Endothelial cell of umbilical vein (primary cell): Measurements from ENCODE around the gene CALCOCO2. TPM values are rescaled to one million over a fixed set of nuclear protein-coding genes. Genes with fewer than 3 reads are reported as not detected.

Source experiments
- BruUV-seq: library from RNA; stranded (reverse); fragments of 400-500 nt; replicated peaks from 2 replicates; lab custom pipeline; 2021; lab: Mats Ljungman, UMichigan
- CTCF ChIA-PET: fragments of 300-600, 350-600 bp; sonication (Branson Sonifier 250); formaldehyde crosslinking; loops from one replicate; lab custom pipeline; 2021; ENCODE audit warnings: antibody characterized with exemption, inconsistent platforms; lab: Charles Lee
- POLR2A ChIA-PET: fragments of 300-600, 350-600 bp; sonication (Branson Sonifier 250); formaldehyde crosslinking; loops from one replicate; lab custom pipeline; 2021; ENCODE audit warnings: antibody characterized with exemption, inconsistent platforms; lab: Charles Lee
- DNase-seq: peaks from one replicate; pipeline ENCODE4 v3.0.0-alpha.2; 2011; ENCODE audit warnings: low read depth, low spot score
- FAIRE-seq: peaks from 2 replicates; lab custom pipeline; 2011; peaks lifted over from hg19 to GRCh38; lab: Jason Lieb, UNC
- H2AFZ ChIP-seq: 2 replicates; pipeline ENCODE4 v1.6.0; 2012; ENCODE audit warnings: low read depth, low read length, control low read depth, inconsistent platforms
- H3K27ac ChIP-seq: 2 replicates; pipeline ENCODE4 v1.5.1; 2011; ENCODE audit warnings: low read depth, mild to moderate bottlenecking, control low read depth, low read length, moderate library complexity; ENCODE audit not compliant: insufficient read depth
- H3K27me3 ChIP-seq, 2 experiments: 2 replicates each; pipeline versions ENCODE4 v1.6.0 to v1.6.1; 2011; ENCODE audit warnings: low read length in 2 of 2, mixed read lengths in 1 of 2; ENCODE audit not compliant: control insufficient read depth in 2 of 2, insufficient read depth in 2 of 2
- H3K36me3 ChIP-seq, 2 experiments: 2 replicates in 1 of 2; 3 replicates in 1 of 2; pipeline ENCODE4 v1.5.1; 2011; ENCODE audit warnings: low read length in 2 of 2, mild to moderate bottlenecking in 1 of 2, moderate library complexity in 1 of 2; ENCODE audit not compliant: control insufficient read depth in 2 of 2, insufficient read depth in 2 of 2; ENCODE audit errors: extremely low read depth in 1 of 2
- H3K4me1 ChIP-seq: 3 replicates; pipeline ENCODE4 v1.5.1; 2011; ENCODE audit warnings: mild to moderate bottlenecking, low read length; ENCODE audit not compliant: control insufficient read depth, insufficient read depth; ENCODE audit errors: extremely low read depth
- H3K4me2 ChIP-seq: 2 replicates; pipeline ENCODE4 v1.6.1; 2011; ENCODE audit warnings: low read length, control low read depth, mixed read lengths; ENCODE audit not compliant: insufficient read depth
- H3K4me3 ChIP-seq, 3 experiments: fragments of 200-600 bp in 1 of 3; sonication (generic), shearing (Covaris generic) in 1 of 3; replicated peaks in 1 of 3; 2 replicates each; pipeline ENCODE4 v1.5.1; 2011 to 2016; ENCODE audit warnings: control low read depth in 3 of 3, low read length in 3 of 3, mild to moderate bottlenecking in 2 of 3, inconsistent platforms in 1 of 3, low read depth in 1 of 3, moderate library complexity in 1 of 3; ENCODE audit not compliant: insufficient read depth in 1 of 3
- H3K79me2 ChIP-seq: 2 replicates; pipeline ENCODE4 v1.6.0; 2012; ENCODE audit warnings: low read length, inconsistent platforms; ENCODE audit not compliant: control insufficient read depth, insufficient read depth
- H3K9ac ChIP-seq: replicated peaks from 2 replicates; pipeline ENCODE3; 2011; ENCODE audit warnings: low read length, control low read depth; ENCODE audit not compliant: insufficient read depth; ENCODE audit errors: extremely low read depth
- H3K9me1 ChIP-seq: replicated peaks from 3 replicates; pipeline ENCODE4 v1.6.0; 2011; ENCODE audit warnings: mild to moderate bottlenecking, low read length; ENCODE audit not compliant: control insufficient read depth, insufficient read depth; ENCODE audit errors: extremely low read depth
- H3K9me3 ChIP-seq: replicated peaks from 2 replicates; pipeline ENCODE4 v1.5.1; 2012; ENCODE audit warnings: low read length, inconsistent platforms; ENCODE audit not compliant: control insufficient read depth, insufficient read depth
- H4K20me1 ChIP-seq: replicated peaks from 2 replicates; pipeline ENCODE3; 2011; ENCODE audit warnings: mild to moderate bottlenecking, low read length; ENCODE audit not compliant: control insufficient read depth, insufficient read depth; ENCODE audit errors: extremely low read depth
- CTCF ChIP-seq, 2 donors: IDR thresholded peaks; 1 replicate in 1 of 2; 2 replicates in 1 of 2; pipeline ENCODE4 v1.5.1; 2011; ENCODE audit warnings: low read length in 2 of 2, mild to moderate bottlenecking in 2 of 2, moderate library complexity in 2 of 2, control low read depth in 1 of 2, inconsistent platforms in 1 of 2, low read depth in 1 of 2; ENCODE audit not compliant: insufficient read depth in 1 of 2; ENCODE audit errors: extremely low read depth in 1 of 2
- EZH2 ChIP-seq: IDR thresholded peaks from 2 replicates; pipeline ENCODE4 v1.6.1; 2012; ENCODE audit warnings: borderline replicate concordance, low read depth, mild to moderate bottlenecking, moderate library complexity, low read length, inconsistent platforms; ENCODE audit not compliant: severe bottlenecking
- FOS ChIP-seq: IDR thresholded peaks from 2 replicates; pipeline ENCODE4 v1.6.1; 2011; ENCODE audit warnings: mild to moderate bottlenecking, low read length, moderate library complexity, borderline replicate concordance; ENCODE audit not compliant: insufficient read depth
- GATA2 ChIP-seq: IDR thresholded peaks from 2 replicates; pipeline ENCODE4 v1.7.0; 2011; ENCODE audit warnings: low read depth, mild to moderate bottlenecking, moderate library complexity, mixed read lengths, low read length; ENCODE audit not compliant: insufficient read length, insufficient read depth
- JUN ChIP-seq: IDR thresholded peaks from 2 replicates; pipeline ENCODE4 v1.6.1; 2011; ENCODE audit warnings: borderline replicate concordance, low read depth; ENCODE audit not compliant: insufficient read length, insufficient read depth
- MYC ChIP-seq: IDR thresholded peaks from one replicate; pipeline ENCODE4 v1.6.1; 2011; ENCODE audit warnings: mild to moderate bottlenecking, low read depth, low read length
- POLR2A ChIP-seq: IDR thresholded peaks from 2 replicates; pipeline ENCODE4 v1.6.1; 2012; ENCODE audit warnings: low read depth, mild to moderate bottlenecking, control low read depth, low read length
- POLR2AphosphoS5 ChIP-seq: IDR thresholded peaks from 2 replicates; pipeline ENCODE4 v1.6.1; 2012; ENCODE audit warnings: low read depth, mild to moderate bottlenecking, control low read depth, low read length, moderate library complexity; ENCODE audit not compliant: insufficient read depth
- dilution Hi-C: fragments of 300-500 bp; cut with MboI; formaldehyde crosslinking; loops from one replicate; pipeline ENCODE4 v1.15.0; 2019; ENCODE audit warnings: low sequenced_read_pairs; ENCODE audit not compliant: extremely low pct_ligation_motif_present
- intact Hi-C: fragments of 100-400 bp; cut with micrococcal nuclease; formaldehyde crosslinking; loops from one replicate; pipeline ENCODE4 v1.10.0; 2022
- polyA plus RNA-seq, 4 experiments: library from polyadenylated mRNA; depleted of rRNA in 3 of 4; stranded (reverse) in 3 of 4; unstranded in 1 of 4; fragments of >200 nt; gene quantifications; 2 replicates each; pipeline versions ENCODE4 v1.2.1 to v1.2.3, GENCODE V29; 2011 to 2012; ENCODE audit warnings: missing spikeins in 1 of 4
- total RNA-seq: library from RNA; stranded (reverse); gene quantifications from 2 replicates; pipeline ENCODE4 v1.2.3, GENCODE V29; 2021
- TF ChIP-seq, protein P1 (sequence below): IDR thresholded peaks from 2 replicates; pipeline ENCODE4 v1.6.1; 2011; ENCODE audit not compliant: insufficient read depth, insufficient read length

The CALCOCO2 gene
- total and polyA plus RNA-seq, 2 donors (not counting 3 experiments of a cell fraction or from before 2014, with no cell fraction given), result 20.6 to 64.9 TPM

- no peaks in the 10 kb centered on the region for H3K9me1 ChIP-seq
- H4K20me1 ChIP-seq, result no peaks in the 10 kb centered on the region
- dilution Hi-C loops, result no loop called here
- TF ChIP-seq, protein P1, sequence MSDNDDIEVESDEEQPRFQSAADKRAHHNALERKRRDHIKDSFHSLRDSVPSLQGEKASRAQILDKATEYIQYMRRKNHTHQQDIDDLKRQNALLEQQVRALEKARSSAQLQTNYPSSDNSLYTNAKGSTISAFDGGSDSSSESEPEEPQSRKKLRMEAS, result no peak
- no peak for TF ChIP-seq JUN
- TF ChIP-seq CTCF (IDR thresholded peaks at IDR 0.05; ENCODE audit: extremely low read depth in 1 of 2, insufficient read depth in 1 of 2, low read depth in 1 of 2, low read length in 2 of 2), result no peak
- no peak for TF ChIP-seq POLR2A
- TF ChIP-seq POLR2AphosphoS5, result no peak
- no peak for TF ChIP-seq MYC
- no peak for TF ChIP-seq EZH2
- no peak for TF ChIP-seq GATA2
- no peak for TF ChIP-seq FOS
- no peaks in the 10 kb centered on the region for H3K36me3 ChIP-seq
- no peak overlapping the region for H3K27ac ChIP-seq
- FAIRE-seq, result no peak
- H3K27me3 ChIP-seq, result no peaks in the 10 kb centered on the region
- CTCF ChIA-PET, result interaction anchor here (1.7 to 20.8 kb wide), 5 partner anchors 8 to 193 kb away, joined by 3 to 1186 read pairs (median 11); partner anchors contain the start of gene TTLL6
- intact Hi-C loops, result no loop called here
- POLR2A ChIA-PET, result no interaction called here
- no peak overlapping the region for H3K4me3 ChIP-seq
- H2AFZ ChIP-seq, result no peak overlapping the region
- no peak overlapping the region for H3K9ac ChIP-seq
- no peaks in the 10 kb centered on the region for H3K9me3 ChIP-seq
- BruUV-seq, result no TSS peak
- no peak for DNase-seq
- no peaks in the 10 kb centered on the region for H3K79me2 ChIP-seq
- peaks cover 18% of the 10 kb centered on the region for H3K4me1 ChIP-seq
- no peak overlapping the region for H3K4me2 ChIP-seq
Measured at GRCh38 chr17:48871035-48871550, 40.3 kb downstream of the CALCOCO2 start.
